Measurements from ENCODE around the gene RPH3AL.

- TF ChIP-seq POLR2A (IDR thresholded peaks at IDR 0.05; ENCODE audit: low read depth, low read length), result no peak
- TF ChIP-seq TAF1 (IDR thresholded peaks at IDR 0.05; ENCODE audit: borderline replicate concordance, low read depth, low read length), result no peak
- TF ChIP-seq POLR2AphosphoS5 (IDR thresholded peaks at IDR 0.05; ENCODE audit: low read depth, low read length), result no peak
Observed at GRCh38 chr17:185445-186138, 167.0 kb downstream of the RPH3AL start.

Data from GM12892 (cell line).